GM10248 (cell line): Measurements from ENCODE around the gene P3H3.

ENCODE experiments used
- CTCF ChIA-PET: fragments of 300-600 bp; sonication (Branson Sonifier 250); formaldehyde crosslinking; extraction: SDS; loops from one replicate; lab custom pipeline; 2021; ENCODE audit warnings: antibody characterized with exemption; lab: Yijun Ruan, JAX
- POLR2A ChIA-PET: fragments of 350-650 bp; sonication (Branson Sonifier 250); formaldehyde crosslinking; extraction: SDS; loops from one replicate; lab custom pipeline; 2020; ENCODE audit warnings: antibody characterized with exemption; lab: Yijun Ruan, JAX
- DNase-seq: peaks from one replicate; pipeline ENCODE4 v3.0.0; 2012; ENCODE audit errors: extremely low spot score
- CTCF ChIP-seq: IDR thresholded peaks from 2 replicates; pipeline ENCODE4 v1.5.1; 2012; ENCODE audit warnings: mild to moderate bottlenecking, low read depth; ENCODE audit errors: extremely low read depth, missing control alignments, control extremely low read depth

P3H3 gene

GRCh38 chr12:6833189-6833890 is 5.1 kb downstream of the P3H3 start:
- no peak for TF ChIP-seq CTCF
- CTCF ChIA-PET, result interaction anchor here (0.9 to 5.7 kb wide), 13 partner anchors 9 to 275 kb away, joined by 3 to 46 read pairs (median 7); partner anchors contain the start of genes C1RL, CDCA3, LAG3 and MLF2
- no peak for DNase-seq
- POLR2A ChIA-PET, result interaction anchor here (0.5 kb wide), 1 partner anchor 72 kb away, joined by 3 read pairs; no protein-coding TSS in a partner anchor

GRCh38 chr12:6834254-6834653 is 6.0 kb downstream of the P3H3 start:
- CTCF ChIA-PET, result interaction anchor here (0.7 to 5.7 kb wide), 26 partner anchors 10 to 141 kb away, joined by 3 to 46 read pairs (median 4); partner anchors contain the start of genes CD4, CDCA3, GPR162 and LAG3
- DNase-seq, result no peak
- no peak for TF ChIP-seq CTCF
- POLR2A ChIA-PET, result interaction anchor here (0.8 kb wide), 1 partner anchor 17 kb away, joined by 5 read pairs; the partner anchor contains the start of gene CDCA3

- DNase-seq, result no peak
- TF ChIP-seq CTCF, result no peak
- ChIA-PET CTCF (interaction anchor here (0.7 to 5.7 kb wide), 27 partner anchors 8 to 142 kb away, joined by 3 to 46 read pairs (median 4); partner anchors contain the start of genes CD4, CDCA3, GPR162 and LAG3), POLR2A (interaction anchor here (0.8 kb wide), 1 partner anchor 16 kb away, joined by 5 read pairs; the partner anchor contains the start of gene CDCA3)
Measured at GRCh38 chr12:6834873-6835272, 6.7 kb downstream of the P3H3 start.

GRCh38 chr12:6836851-6837250 is 8.6 kb downstream of the P3H3 start:
- ChIA-PET POLR2A (interaction anchor here (0.6 to 1.7 kb wide), 2 partner anchors 30 to 126 kb away, joined by 4 to 14 read pairs; partner anchors contain the start of gene TPI1), CTCF (interaction anchor here (0.9 to 5.7 kb wide), 14 partner anchors 8 to 298 kb away, joined by 3 to 46 read pairs (median 6); partner anchors contain the start of genes CDCA3, COPS7A, MLF2 and PTMS)
- no peak for DNase-seq
- TF ChIP-seq CTCF, result no peak

GRCh38 chr12:6837370-6838060 is 9.3 kb downstream of the P3H3 start:
- ChIA-PET POLR2A (interaction anchor here (1.7 kb wide), 1 partner anchor 30 kb away, joined by 14 read pairs; the partner anchor contains the start of gene TPI1), CTCF (interaction anchor here (1.1 to 5.7 kb wide), 9 partner anchors 9 to 299 kb away, joined by 3 to 46 read pairs (median 7); partner anchors contain the start of genes CDCA3, MLF2, TPI1 and USP5)
- TF ChIP-seq CTCF, result no peak
- DNase-seq, result no peak

- ChIA-PET POLR2A (interaction anchor here (1.4 to 1.9 kb wide), 2 partner anchors 12 to 29 kb away, joined by 6 read pairs; partner anchors contain the start of genes CDCA3 and TPI1), CTCF (interaction anchor here (0.8 to 6.3 kb wide), 5 partner anchors 10 to 106 kb away, joined by 3 to 41 read pairs (median 3); partner anchors contain the start of genes GPR162 and MLF2)
- TF ChIP-seq CTCF, result no peak
- DNase-seq, result no peak
Measured at GRCh38 chr12:6838854-6839253, 10.6 kb downstream of the P3H3 start.
